HG02938 (cell line): Measurements from ENCODE around the gene KRTAP10-10.
"Not testable (repeated sequence)": the region's sequence is repeated elsewhere in the genome, so short reads cannot be mapped to it uniquely, and the experiment has no call there.

Experiments used
- ATAC-seq: cut with Tn5 transposase; IDR thresholded peaks from one replicate; pipeline ENCODE4 v1.9.1; 2021; ENCODE audit warnings: mild to moderate bottlenecking, moderate library complexity; ENCODE audit not compliant: unreplicated experiment

The KRTAP10-10 gene

GRCh38 chr21:44649521-44650100, 12.5 kb downstream of the KRTAP10-10 start:
- ATAC-seq, result no peak

GRCh38 chr21:44650265-44650972, 13.3 kb downstream of the KRTAP10-10 start:
- ATAC-seq, result no peak

- no peak for ATAC-seq
Measured at GRCh38 chr21:44650973-44651675, 14.0 kb downstream of the KRTAP10-10 start.

- no peak for ATAC-seq
Measured at GRCh38 chr21:44653123-44653522, 16.0 kb downstream of the KRTAP10-10 start.

- no peak for ATAC-seq
Measured at GRCh38 chr21:44653656-44654575, 16.8 kb downstream of the KRTAP10-10 start.

GRCh38 chr21:44654576-44655175, 17.5 kb downstream of the KRTAP10-10 start, which contains the start of gene KRTAP12-4:
Gene KRTAP12-4 (minus strand): TSS chr21:44654659. CDS start chr21:44654614, 45 bp downstream.
- no peak for ATAC-seq

- ATAC-seq, result no peak
Measured at GRCh38 chr21:44656868-44657267, 19.7 kb downstream of the KRTAP10-10 start.

- no peak for ATAC-seq
Measured at GRCh38 chr21:44657635-44658540, 20.7 kb downstream of the KRTAP10-10 start, which contains the start of gene KRTAP12-3. Gene KRTAP12-3 (plus strand): TSS chr21:44657932. CDS start chr21:44657980, 48 bp downstream.

GRCh38 chr21:44658541-44658910, 21.4 kb downstream of the KRTAP10-10 start:
- ATAC-seq, result no peak

GRCh38 chr21:44658913-44659595, 21.9 kb downstream of the KRTAP10-10 start:
- no peak for ATAC-seq

GRCh38 chr21:44661567-44661966, 24.4 kb downstream of the KRTAP10-10 start:
- not testable (repeated sequence) for ATAC-seq

- no peak for ATAC-seq
Measured at GRCh38 chr21:44664691-44665090, 27.5 kb downstream of the KRTAP10-10 start.

GRCh38 chr21:44666401-44667320, 29.5 kb downstream of the KRTAP10-10 start, which contains the start of gene KRTAP12-2:
Gene KRTAP12-2 (minus strand): TSS chr21:44666927. CDS start chr21:44666886, 41 bp downstream.
- ATAC-seq, result no peak

- no peak for ATAC-seq
Measured at GRCh38 chr21:44667612-44668011, 30.5 kb downstream of the KRTAP10-10 start.

- no peak for ATAC-seq
Measured at GRCh38 chr21:44670642-44671432, 33.7 kb downstream of the KRTAP10-10 start.

GRCh38 chr21:44671911-44672310, 34.8 kb downstream of the KRTAP10-10 start:
- no peak for ATAC-seq

GRCh38 chr21:44677881-44678280, 40.7 kb downstream of the KRTAP10-10 start:
- ATAC-seq, result no peak
